Mesothelial cell of epicardium (in vitro differentiated cells): ENCODE data around the gene SMG7. TPM values are rescaled to one million over a fixed set of nuclear protein-coding genes. Genes with fewer than 3 reads are reported as not detected.

Experiments
- DNase-seq, 2 experiments: peaks; one replicate each; pipeline ENCODE4 v3.0.0; 2021; ENCODE audit warnings: low spot score in 2 of 2; ENCODE audit not compliant: unreplicated experiment in 2 of 2
- H3K27ac Mint-ChIP-seq: 2 replicates; pipeline ENCODE4 v1.8.0; 2021; ENCODE audit warnings: mixed read lengths
- H3K27me3 Mint-ChIP-seq: 2 replicates; pipeline ENCODE4 v1.8.0; 2021; ENCODE audit warnings: low read depth, mixed read lengths
- H3K36me3 Mint-ChIP-seq: 2 replicates; pipeline ENCODE4 v1.8.0; 2021; ENCODE audit warnings: mixed read lengths
- H3K4me1 Mint-ChIP-seq: 2 replicates; pipeline ENCODE4 v1.8.0; 2021; ENCODE audit warnings: mixed read lengths
- H3K4me3 Mint-ChIP-seq: 2 replicates; pipeline ENCODE4 v1.8.0; 2021; ENCODE audit warnings: mild to moderate bottlenecking, moderate library complexity, mixed read lengths
- H3K9me3 Mint-ChIP-seq: 2 replicates; pipeline ENCODE4 v1.8.0; 2021; ENCODE audit warnings: mixed read lengths
- CTCF ChIP-seq: fragments of 200-600 bp; sonication (generic); IDR thresholded peaks from one replicate; pipeline ENCODE4 v1.5.0; 2021; ENCODE audit warnings: antibody characterized with exemption; ENCODE audit not compliant: unreplicated experiment
- total RNA-seq: library from RNA; stranded (reverse); gene quantifications from 3 replicates; pipeline ENCODE4 v1.2.1, GENCODE V29; 2021

Gene SMG7
- total RNA-seq, 1 donor from 2014 or later, result 60.6 TPM

DNA sequence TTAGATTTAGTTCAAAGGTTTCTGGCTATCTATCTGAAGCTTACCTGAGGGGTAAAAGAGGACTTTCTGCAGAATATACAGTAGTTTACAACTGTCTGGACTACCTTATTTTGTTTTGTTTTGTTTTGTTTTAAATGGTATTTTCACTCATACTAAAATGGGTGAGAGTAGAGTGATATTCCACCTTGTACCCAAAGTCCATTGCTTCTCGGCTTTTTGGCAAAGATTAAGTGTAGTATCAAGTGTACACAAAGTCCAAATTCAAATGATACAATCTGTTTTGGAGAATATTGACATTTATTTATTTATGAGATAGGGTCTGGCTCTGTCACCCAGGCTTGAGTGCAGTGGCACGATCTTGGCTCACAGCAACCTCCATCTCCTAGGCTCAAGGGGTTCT is 11.7 kb upstream of the SMG7 start:
- Mint-ChIP-seq H3K4me1 (peaks cover 9% of the 10 kb centered on the region), H3K27ac (no peak overlapping the region)
- DNase-seq, result no peak

GRCh38 chr1:183461350-183461749 is 10.9 kb upstream of the SMG7 start:
- Mint-ChIP-seq H3K36me3 (peaks cover 4% of the 10 kb centered on the region), H3K9me3 (peaks cover 10% of the 10 kb centered on the region), H3K27ac (peak overlapping the region; percentile 41), H3K4me1 (peaks cover 9% of the 10 kb centered on the region), H3K4me3 (no peak overlapping the region), H3K27me3 (no peaks in the 10 kb centered on the region)
- DNase-seq, result no peak
- no peak for TF ChIP-seq CTCF

More for the DNA sequence above, 11.7 kb upstream of the SMG7 start:
- no peaks in the 10 kb centered on the region for H3K27me3 Mint-ChIP-seq
- H3K4me3 Mint-ChIP-seq, result no peak overlapping the region
- no peak for TF ChIP-seq CTCF
- peaks cover 10% of the 10 kb centered on the region for H3K9me3 Mint-ChIP-seq
- H3K36me3 Mint-ChIP-seq, result peaks cover 4% of the 10 kb centered on the region

DNA sequence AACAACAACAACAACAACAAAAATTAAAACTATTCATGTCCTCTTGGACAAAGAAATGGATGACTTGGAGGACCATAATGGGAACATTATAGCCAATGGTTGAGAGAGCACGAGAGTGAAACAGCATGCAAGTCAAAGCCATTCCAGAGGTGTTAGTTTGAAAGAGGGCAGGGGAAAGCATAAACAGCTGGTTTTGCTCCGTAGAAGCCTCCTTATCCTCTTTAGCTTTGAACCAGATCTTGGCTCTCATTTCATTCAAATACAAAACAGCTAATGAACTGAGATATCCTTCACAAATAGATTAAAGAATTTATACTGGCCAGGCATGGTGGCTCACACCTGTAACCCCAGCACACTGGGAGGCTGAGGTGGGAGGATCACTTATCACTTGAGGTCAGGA is 8.7 kb upstream of the SMG7 start:
- H3K27ac Mint-ChIP-seq, result no peak overlapping the region
- DNase-seq, result no peak
- H3K27me3 Mint-ChIP-seq, result no peaks in the 10 kb centered on the region
- H3K36me3 Mint-ChIP-seq, result peaks cover 4% of the 10 kb centered on the region
- H3K4me1 Mint-ChIP-seq, result peaks cover 6% of the 10 kb centered on the region
- H3K4me3 Mint-ChIP-seq, result no peak overlapping the region
- no peak for TF ChIP-seq CTCF
- H3K9me3 Mint-ChIP-seq, result peaks cover 10% of the 10 kb centered on the region

DNA sequence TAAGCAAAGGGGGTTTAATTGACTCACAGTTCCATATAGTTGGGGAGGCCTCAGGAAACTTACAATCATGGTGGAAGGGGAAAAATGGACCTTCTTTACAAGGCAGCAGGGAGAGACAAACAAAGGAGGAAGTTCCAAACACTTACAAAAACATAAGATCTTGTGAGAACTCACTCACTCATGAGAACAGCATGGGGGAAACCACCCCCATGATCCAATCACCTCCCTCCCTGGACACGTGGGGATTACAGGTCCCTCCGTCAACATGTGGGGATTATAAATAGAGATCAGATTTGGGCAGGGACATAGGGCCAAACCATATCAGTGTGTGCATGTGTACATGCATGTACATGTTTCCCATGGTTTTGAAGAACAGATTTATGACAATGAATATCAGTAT is 5.5 kb upstream of the SMG7 start:
- Mint-ChIP-seq H3K4me1 (peaks cover 10% of the 10 kb centered on the region), H3K27ac (no peak overlapping the region), H3K4me3 (no peak overlapping the region), H3K27me3 (no peaks in the 10 kb centered on the region), H3K9me3 (no peaks in the 10 kb centered on the region), H3K36me3 (no peaks in the 10 kb centered on the region)
- no peak for TF ChIP-seq CTCF
- no peak for DNase-seq

DNA sequence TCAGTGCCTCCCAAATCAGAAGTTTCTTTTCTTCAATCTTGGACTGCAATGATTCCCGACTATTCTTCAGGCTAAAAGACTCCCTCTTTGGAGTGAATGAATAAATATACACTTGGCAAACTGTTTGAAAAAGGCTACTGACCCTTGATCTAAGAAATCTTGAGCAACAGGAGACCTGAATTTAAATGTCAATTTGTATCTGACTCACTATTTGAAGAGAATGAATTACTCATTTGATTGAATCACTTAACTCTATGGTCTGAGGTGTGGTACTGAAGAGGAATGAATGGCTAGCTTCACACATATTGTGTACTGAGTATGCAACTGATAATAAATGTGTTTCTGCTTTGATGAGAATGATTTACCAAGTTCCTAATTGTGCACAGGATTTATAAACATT is 4.6 kb upstream of the SMG7 start:
- Mint-ChIP-seq H3K9me3 (no peaks in the 10 kb centered on the region), H3K4me1 (peaks cover 8% of the 10 kb centered on the region), H3K4me3 (no peak overlapping the region), H3K36me3 (no peaks in the 10 kb centered on the region), H3K27ac (no peak overlapping the region), H3K27me3 (no peaks in the 10 kb centered on the region)
- TF ChIP-seq CTCF, result no peak
- DNase-seq, result no peak
